HCT116 (cell line): Measurements from ENCODE around the gene COPS8. TPM values are rescaled to one million over a fixed set of nuclear protein-coding genes. Genes with fewer than 3 reads are reported as not detected.

Experiments
- ATAC-seq: fragments of 200-7000 bp; cut with Tn5 transposase; 2 replicates; pipeline ENCODE4 v1.9.1; 2020; ENCODE audit warnings: mild to moderate bottlenecking, moderate library complexity
- BruUV-seq: library from RNA; stranded (reverse); fragments of 400-500 nt; replicated peaks from 2 replicates; lab custom pipeline; 2021; lab: Mats Ljungman, UMichigan
- CTCF ChIA-PET: fragments of 300-600 bp; sonication (Branson Sonifier 250); formaldehyde crosslinking; loops from one replicate; lab custom pipeline; 2021; ENCODE audit warnings: antibody characterized with exemption; lab: Charles Lee
- POLR2A ChIA-PET: fragments of 300-600, 350-600 bp; sonication (Branson Sonifier 250); formaldehyde crosslinking; loops from one replicate; lab custom pipeline; 2021; ENCODE audit warnings: antibody characterized with exemption; lab: Charles Lee
- RAD21 ChIA-PET, 2 experiments: fragments of 300-600 bp; sonication (Branson Sonifier 250); formaldehyde crosslinking; loops; one replicate each; lab custom pipeline; 2023; ENCODE audit warnings: low total read pairs in 2 of 2; ENCODE audit not compliant: uncharacterized antibody in 2 of 2, unreplicated experiment in 2 of 2, low non-redundant PET in 1 of 2; lab: Charles Lee
- DNase-seq: peaks from one replicate; pipeline ENCODE4 v3.0.0-alpha.2; 2010; ENCODE audit warnings: low read depth, low spot score
- H2AFZ ChIP-seq: fragments of 200-600 bp; shearing (Covaris generic), sonication (generic); 2 replicates; pipeline ENCODE4 v1.6.1; 2017; ENCODE audit warnings: low read depth, mixed run types, mixed read lengths, antibody characterized with exemption, low read length; ENCODE audit not compliant: poor library complexity, severe bottlenecking
- H3K27ac ChIP-seq: 2 replicates; pipeline ENCODE4 v1.5.1; 2012; ENCODE audit warnings: low read depth, low read length
- H3K27me3 ChIP-seq: fragments of 200-600 bp; sonication (generic); 2 replicates; pipeline ENCODE4 v1.6.1; 2016; ENCODE audit warnings: mixed run types, low read length, mixed read lengths; ENCODE audit not compliant: insufficient read depth
- H3K36me3 ChIP-seq, 2 experiments: fragments of 200-500 bp in 1 of 2; fragments of 200-600 bp in 1 of 2; sonication (Bioruptor generic) in 1 of 2; sonication (generic) in 1 of 2; 2 replicates each; pipeline versions ENCODE4 v1.5.1 to v1.6.1; 2014 to 2016; ENCODE audit warnings: low read length in 2 of 2, inconsistent platforms in 1 of 2, mixed read lengths in 1 of 2, mixed run types in 1 of 2; ENCODE audit not compliant: insufficient read depth in 2 of 2, control insufficient read depth in 1 of 2
- H3K4me1 ChIP-seq, 2 experiments: fragments of 200-600 bp in 1 of 2; sonication (generic) in 1 of 2; 2 replicates each; pipeline versions ENCODE4 v1.5.1 to v1.6.1; 2012 to 2017; ENCODE audit warnings: low read length in 2 of 2, inconsistent platforms in 1 of 2, mild to moderate bottlenecking in 1 of 2, mixed read lengths in 1 of 2, mixed run types in 1 of 2, moderate library complexity in 1 of 2; ENCODE audit not compliant: insufficient read depth in 2 of 2, control insufficient read depth in 1 of 2
- H3K4me2 ChIP-seq: fragments of 200-600 bp; sonication (generic); 2 replicates; pipeline ENCODE4 v1.6.1; 2017; ENCODE audit warnings: mixed run types, low read length, mixed read lengths
- H3K4me3 ChIP-seq, 2 experiments: fragments of 200-600 bp in 1 of 2; sonication (generic) in 1 of 2; replicated peaks in 1 of 2; 2 replicates each; pipeline ENCODE4 v1.5.1; 2011 to 2016; ENCODE audit warnings: low read length in 2 of 2, control low read depth in 1 of 2, low read depth in 1 of 2, mild to moderate bottlenecking in 1 of 2, mixed read lengths in 1 of 2, mixed run types in 1 of 2
- H3K79me2 ChIP-seq: fragments of 200-600 bp; sonication (generic); 2 replicates; pipeline ENCODE4 v1.6.1; 2017; ENCODE audit warnings: mild to moderate bottlenecking, mixed run types, low read length, moderate library complexity, mixed read lengths; ENCODE audit not compliant: insufficient read depth
- H3K9ac ChIP-seq: fragments of 200-600 bp; sonication (generic); 2 replicates; pipeline ENCODE4 v1.6.1; 2016; ENCODE audit warnings: low read length, mixed read lengths
- H3K9me2 ChIP-seq: fragments of 200-600 bp; sonication (generic), shearing (Covaris generic); 2 replicates; pipeline ENCODE4 v1.6.1; 2017; ENCODE audit warnings: mixed run types, mild to moderate bottlenecking, moderate library complexity; ENCODE audit not compliant: insufficient read depth
- H3K9me3 ChIP-seq, 2 experiments: fragments of 200-500 bp in 1 of 2; fragments of 200-600 bp in 1 of 2; sonication (Bioruptor generic) in 1 of 2; sonication (generic) in 1 of 2; 2 replicates each; pipeline ENCODE4 v1.6.1; 2014 to 2017; ENCODE audit warnings: low read length in 2 of 2, mixed read lengths in 2 of 2, inconsistent platforms in 1 of 2, low read depth in 1 of 2, mild to moderate bottlenecking in 1 of 2, mixed run types in 1 of 2, moderate library complexity in 1 of 2; ENCODE audit not compliant: control insufficient read depth in 1 of 2, insufficient read depth in 1 of 2
- H4K20me1 ChIP-seq: fragments of 200-600 bp; sonication (generic), shearing (Covaris generic); 2 replicates; pipeline ENCODE4 v1.6.1; 2017; ENCODE audit warnings: mixed run types, mild to moderate bottlenecking, moderate library complexity; ENCODE audit not compliant: insufficient read depth
- CBX3 ChIP-seq: IDR thresholded peaks from 2 replicates; pipeline ENCODE4 v1.6.1; 2012; ENCODE audit warnings: low read depth
- EGR1 ChIP-seq: IDR thresholded peaks from 2 replicates; pipeline ENCODE4 v1.6.1; 2012; ENCODE audit warnings: low read depth
- POLR2AphosphoS5 ChIP-seq: IDR thresholded peaks from 2 replicates; pipeline ENCODE4 v1.6.1; 2011; ENCODE audit warnings: mild to moderate bottlenecking, low read depth, low read length, moderate library complexity
- SIN3A ChIP-seq: IDR thresholded peaks from 2 replicates; pipeline ENCODE4 v1.6.1; 2012; ENCODE audit warnings: low read depth
- SRF ChIP-seq: IDR thresholded peaks from 2 replicates; pipeline ENCODE4 v1.6.1; 2012; ENCODE audit warnings: low read depth
- TCF7L2 ChIP-seq: IDR thresholded peaks from 2 replicates; pipeline ENCODE4 v1.7.0; 2011; ENCODE audit warnings: borderline replicate concordance, inconsistent platforms; ENCODE audit not compliant: insufficient read depth, insufficient read length; ENCODE audit errors: extremely low read depth
- YY1 ChIP-seq: IDR thresholded peaks from 2 replicates; pipeline ENCODE4 v1.6.1; 2011; ENCODE audit warnings: low read length, low read depth, moderate library complexity, mild to moderate bottlenecking; ENCODE audit not compliant: insufficient replicate concordance; ENCODE audit errors: extremely low read depth
- ZFX ChIP-seq: fragments of 450-650 bp; IDR thresholded peaks from 2 replicates; pipeline ENCODE4 v1.6.1; 2017
- ZNF274 ChIP-seq: fragments of 200-500 bp; sonication (Bioruptor generic); IDR thresholded peaks from 2 replicates; pipeline ENCODE4 v1.6.1; 2014; ENCODE audit warnings: mild to moderate bottlenecking, low read depth, low read length, inconsistent platforms
- intact Hi-C: fragments of 100-400 bp; cut with micrococcal nuclease; formaldehyde crosslinking; loops from 2 replicates; pipeline ENCODE4 v1.10.0; 2022
- total RNA-seq: library from RNA; stranded (reverse); gene quantifications from one replicate; pipeline ENCODE4 v1.2.1, GENCODE V29; 2021; ENCODE audit not compliant: unreplicated experiment

Gene COPS8
- total RNA-seq, 1 experiment from 2014 or later, result 42.2 TPM

DNA sequence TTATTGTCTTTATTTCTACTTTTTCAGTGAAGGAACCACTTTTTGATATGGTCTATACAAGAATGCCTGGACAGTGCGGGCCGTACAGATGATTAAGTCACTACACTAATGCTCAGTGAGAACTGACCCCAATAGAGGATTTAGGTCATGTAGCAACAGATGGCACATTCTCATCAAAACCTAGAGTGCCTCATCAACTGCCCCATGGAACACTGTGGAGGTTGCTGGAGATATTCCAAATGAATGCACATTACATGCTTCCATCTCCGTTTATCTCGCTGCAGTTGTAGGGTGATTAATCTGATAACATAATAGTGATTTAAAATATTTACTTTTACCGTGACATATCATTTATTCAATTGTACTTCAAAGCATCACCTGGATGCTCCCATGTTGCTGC, 41.8 kb upstream of the COPS8 start (continued):
- TF ChIP-seq YY1, result no peak
- TF ChIP-seq ZFX, result no peak
- TF ChIP-seq TCF7L2, result no peak
- TF ChIP-seq SRF, result no peak
- no peak for TF ChIP-seq SIN3A
- TF ChIP-seq POLR2AphosphoS5, result no peak

DNA sequence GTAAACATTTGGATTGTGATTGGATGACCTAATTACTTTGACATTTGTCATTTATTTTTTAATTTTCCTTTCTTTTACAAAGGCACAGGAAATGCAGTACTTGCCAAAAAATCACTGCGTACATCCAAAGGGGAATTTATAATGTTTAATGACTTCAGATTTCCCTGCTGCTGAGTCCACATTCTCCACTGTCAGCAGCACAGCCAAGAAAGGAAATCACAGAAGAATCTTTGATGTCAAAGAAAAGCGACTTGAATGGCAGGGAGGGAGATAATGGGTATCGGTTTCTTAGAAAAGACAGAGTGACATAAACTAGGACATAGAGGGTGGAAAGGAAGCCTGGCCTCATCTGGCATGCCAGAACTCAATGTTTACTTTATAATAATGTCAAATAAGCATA, 41.4 kb upstream of the COPS8 start:
- H3K9ac ChIP-seq, result no peak overlapping the region
- peaks cover under 1 to 13% of the 10 kb centered on the region in 2 experiments; a peak in 3 of 4 replicates for H3K9me3 ChIP-seq
- no TSS peak for BruUV-seq
- H3K4me3 ChIP-seq, result no peak overlapping the region
- ATAC-seq (no peak), DNase-seq (no peak)
- H2AFZ ChIP-seq, result no peak overlapping the region
- H3K4me2 ChIP-seq, result no peak overlapping the region
- H4K20me1 ChIP-seq, result no peaks in the 10 kb centered on the region
- TF ChIP-seq SRF, result no peak
- no peak for TF ChIP-seq CBX3
- TF ChIP-seq TCF7L2, result no peak
- TF ChIP-seq POLR2AphosphoS5, result no peak
- no peak for TF ChIP-seq EGR1
- no peak for TF ChIP-seq ZNF274
- CTCF ChIA-PET, result no interaction called here
- no peaks in the 10 kb centered on the region; the same call in 1 of the 2 replicates for H3K9me2 ChIP-seq
- RAD21 ChIA-PET, result no interaction called here
- intact Hi-C loops, result no loop called here
- H3K79me2 ChIP-seq, result no peaks in the 10 kb centered on the region
- H3K36me3 ChIP-seq, result no peaks in the 10 kb centered on the region
- H3K27ac ChIP-seq, result no peak overlapping the region
- POLR2A ChIA-PET, result no interaction called here
- 0 out of 2 replicates have a peak, but pooled peaks cover 9% of the 10 kb centered on the region for H3K27me3 ChIP-seq
- H3K4me1 ChIP-seq, result no peaks in the 10 kb centered on the region
